Dermis blood vessel endothelial cell (primary cell): ENCODE data around the gene DNM1L. TPM values are rescaled to one million over a fixed set of nuclear protein-coding genes. Genes with fewer than 3 reads are reported as not detected.

Experiments used
- DNase-seq: peaks from one replicate; pipeline ENCODE4 v3.0.0; 2010
- total RNA-seq: library from RNA; depleted of rRNA; stranded (reverse); fragments of >200 nt; gene quantifications from 2 replicates; pipeline ENCODE4 v1.2.3, GENCODE V29; 2014

The DNM1L gene
- total RNA-seq: 88.0 and 119 TPM in 2 replicates

DNA sequence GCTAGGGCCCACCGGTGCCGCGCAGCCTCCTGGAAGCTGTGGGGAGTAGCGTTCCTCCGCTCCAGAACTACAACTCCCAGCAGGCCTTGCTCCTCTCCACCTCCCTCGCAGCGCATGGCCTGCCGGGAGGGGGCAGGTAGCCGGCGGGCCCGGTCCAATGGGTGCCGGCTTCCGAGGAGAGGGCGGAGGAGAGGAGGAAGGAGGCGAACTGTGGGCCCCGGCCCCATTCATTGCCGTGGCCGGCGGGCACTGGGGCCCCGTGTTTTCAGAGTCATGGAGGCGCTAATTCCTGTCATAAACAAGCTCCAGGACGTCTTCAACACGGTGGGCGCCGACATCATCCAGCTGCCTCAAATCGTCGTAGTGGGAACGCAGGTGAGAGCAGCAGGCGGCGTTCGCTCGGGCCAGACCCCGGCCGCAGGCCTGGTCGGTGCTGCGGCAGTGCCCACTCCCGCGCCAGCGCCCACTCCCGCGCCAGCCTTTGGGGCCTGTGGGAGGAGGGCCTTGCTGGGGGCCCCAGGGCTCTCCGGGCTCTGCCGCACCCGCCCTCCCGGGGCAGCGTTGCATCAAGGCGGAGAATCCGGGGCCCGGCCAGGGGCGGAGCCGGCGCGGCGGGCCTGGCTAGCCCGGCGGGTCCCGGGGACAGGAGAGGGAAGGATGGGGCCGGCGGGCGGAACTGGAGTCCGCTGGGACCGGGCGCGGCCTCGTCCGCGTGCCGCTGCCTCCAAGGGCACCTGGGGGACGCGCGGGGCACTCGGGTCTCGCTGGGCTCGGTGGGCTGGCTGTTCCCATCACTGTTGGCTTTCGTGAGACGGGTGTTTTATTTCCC lies at the start of gene DNM1L:
TSS of gene DNM1L (plus strand) at position 211 of the 829 bp plus-strand sequence. CDS start at position 274, 63 bp downstream.
- peak; percentile 97 for DNase-seq

GRCh38 chr12:32641287-32641901 lies 37.7 kb upstream of the DNM1L start:
- DNase-seq: no peak

GRCh38 chr12:32644431-32644830 lies 34.7 kb upstream of the DNM1L start:
- DNase-seq: no peak

DNA sequence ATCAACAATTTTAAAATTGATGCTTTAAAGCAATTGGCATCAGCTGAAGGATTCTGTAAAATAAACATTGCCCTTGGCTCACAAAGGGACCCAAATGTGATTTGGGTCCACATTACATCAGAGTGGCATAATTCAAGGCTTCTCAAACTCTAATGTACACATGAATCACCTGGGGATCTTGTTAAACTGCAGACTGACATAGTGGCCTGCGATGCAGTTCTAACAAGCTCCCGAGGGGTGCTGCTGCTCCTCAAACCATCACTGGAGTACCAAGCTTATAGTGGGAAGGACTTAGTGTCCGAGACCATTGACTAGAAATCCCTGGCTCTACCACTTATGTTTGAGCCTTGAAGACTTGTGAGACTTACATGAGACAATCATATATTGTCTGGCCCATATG lies 31.8 kb upstream of the DNM1L start:
- no peak for DNase-seq

DNA sequence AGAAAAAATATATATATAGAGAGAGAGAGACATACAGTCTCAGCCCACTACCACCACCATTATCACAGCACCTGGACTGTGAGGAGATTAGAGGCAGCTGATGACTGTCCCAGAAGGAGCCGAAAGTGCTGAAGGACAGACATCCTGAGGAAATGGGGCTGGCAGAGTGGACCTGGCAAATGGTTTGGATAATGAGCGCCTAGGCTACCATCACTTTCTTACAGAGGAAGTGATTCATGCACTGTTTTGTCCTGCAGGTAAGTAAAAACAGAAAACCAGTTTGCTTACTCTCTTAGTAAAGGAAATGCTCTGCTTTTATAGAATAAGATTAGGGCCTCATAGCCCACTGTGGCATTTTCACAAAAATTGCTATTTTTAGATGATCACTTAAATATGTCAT lies 28.6 kb upstream of the DNM1L start:
- peak; percentile 85 for DNase-seq

GRCh38 chr12:32651151-32651955 lies 27.7 kb upstream of the DNM1L start:
- no peak for DNase-seq

DNA sequence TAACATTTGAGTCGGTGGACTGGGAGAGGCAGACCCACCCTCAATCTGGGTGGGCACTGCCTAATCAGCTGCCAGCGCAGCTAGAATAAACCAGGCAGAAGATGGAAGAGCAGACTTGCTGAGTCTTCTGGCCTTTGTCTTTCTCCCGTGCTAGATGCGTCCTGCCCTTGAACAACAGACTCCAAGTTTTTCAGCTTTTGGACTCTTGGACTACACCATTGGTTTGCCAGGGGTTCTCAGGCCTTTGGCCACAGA lies 27.2 kb upstream of the DNM1L start:
- no peak for DNase-seq

DNA sequence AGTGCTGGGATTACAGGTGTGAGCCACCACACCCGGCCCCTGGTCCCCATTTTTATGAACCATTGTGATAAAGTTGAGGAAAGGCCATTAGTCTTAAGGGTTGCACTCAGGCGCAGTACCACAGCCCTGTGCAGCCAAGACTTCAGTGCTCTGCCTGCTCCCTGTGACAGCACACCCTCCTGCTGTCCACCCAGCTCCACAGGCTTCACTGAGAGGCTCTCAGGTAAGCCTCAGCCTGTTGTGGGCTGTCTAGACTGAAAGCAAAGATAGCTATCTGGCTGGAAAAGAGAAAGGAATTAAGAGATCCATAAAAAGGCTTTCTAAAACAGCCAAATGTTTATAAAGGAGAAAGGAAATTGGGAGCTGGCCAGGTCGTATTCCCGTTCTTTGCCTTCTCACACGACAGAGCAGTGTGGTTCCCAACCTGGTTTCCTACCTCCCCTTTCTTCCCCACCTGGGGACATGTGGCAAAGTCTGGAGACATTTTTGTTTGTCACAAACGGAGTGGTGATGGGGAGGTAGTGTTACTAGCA lies 19.1 kb upstream of the DNM1L start:
- no peak for DNase-seq

DNA sequence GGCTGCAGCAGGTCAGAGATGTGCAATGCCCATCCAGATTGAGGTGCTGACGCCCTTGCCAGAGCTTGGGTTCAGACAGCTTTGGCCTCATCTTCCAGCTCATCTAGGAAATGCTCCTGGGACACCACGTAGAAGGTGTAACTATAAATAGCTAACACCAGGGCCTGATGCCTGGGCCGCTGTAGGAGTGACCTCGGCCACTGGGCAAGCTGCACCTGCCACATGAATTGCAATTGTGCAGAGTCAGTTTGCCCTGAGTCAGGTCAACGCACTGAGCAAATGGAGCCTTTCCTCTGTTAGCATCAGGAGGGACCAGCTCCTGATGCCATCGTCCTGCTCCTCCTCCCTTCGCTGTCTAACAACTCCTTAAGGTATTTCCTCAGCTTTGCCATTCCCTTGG lies 17.4 kb upstream of the DNM1L start:
- no peak for DNase-seq

GRCh38 chr12:32662665-32663064 lies 16.4 kb upstream of the DNM1L start:
- no peak for DNase-seq

DNA sequence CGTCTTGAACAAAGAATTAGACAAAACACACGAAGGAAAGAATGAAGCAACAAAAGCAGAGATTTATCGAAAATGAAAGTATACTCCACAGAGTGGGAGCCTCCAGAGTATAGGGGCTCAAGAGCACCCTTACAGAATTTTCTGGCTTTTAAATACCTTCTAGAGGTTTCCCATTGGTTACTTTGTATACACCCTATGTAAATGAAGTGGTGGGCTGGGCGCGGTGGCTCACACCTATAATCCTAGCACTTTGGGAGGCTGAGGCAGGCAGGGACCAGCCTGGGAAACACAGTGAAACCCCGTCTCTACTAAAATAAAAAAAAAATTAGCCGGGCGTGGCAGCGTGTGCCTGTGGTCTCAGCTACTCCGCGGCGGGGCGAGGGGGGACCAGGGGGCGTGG lies 13.1 kb upstream of the DNM1L start:
- DNase-seq: no peak

- DNase-seq: no peak
These were observed 9.5 kb upstream of the DNM1L start for GRCh38 chr12:32669584-32669983.

DNA sequence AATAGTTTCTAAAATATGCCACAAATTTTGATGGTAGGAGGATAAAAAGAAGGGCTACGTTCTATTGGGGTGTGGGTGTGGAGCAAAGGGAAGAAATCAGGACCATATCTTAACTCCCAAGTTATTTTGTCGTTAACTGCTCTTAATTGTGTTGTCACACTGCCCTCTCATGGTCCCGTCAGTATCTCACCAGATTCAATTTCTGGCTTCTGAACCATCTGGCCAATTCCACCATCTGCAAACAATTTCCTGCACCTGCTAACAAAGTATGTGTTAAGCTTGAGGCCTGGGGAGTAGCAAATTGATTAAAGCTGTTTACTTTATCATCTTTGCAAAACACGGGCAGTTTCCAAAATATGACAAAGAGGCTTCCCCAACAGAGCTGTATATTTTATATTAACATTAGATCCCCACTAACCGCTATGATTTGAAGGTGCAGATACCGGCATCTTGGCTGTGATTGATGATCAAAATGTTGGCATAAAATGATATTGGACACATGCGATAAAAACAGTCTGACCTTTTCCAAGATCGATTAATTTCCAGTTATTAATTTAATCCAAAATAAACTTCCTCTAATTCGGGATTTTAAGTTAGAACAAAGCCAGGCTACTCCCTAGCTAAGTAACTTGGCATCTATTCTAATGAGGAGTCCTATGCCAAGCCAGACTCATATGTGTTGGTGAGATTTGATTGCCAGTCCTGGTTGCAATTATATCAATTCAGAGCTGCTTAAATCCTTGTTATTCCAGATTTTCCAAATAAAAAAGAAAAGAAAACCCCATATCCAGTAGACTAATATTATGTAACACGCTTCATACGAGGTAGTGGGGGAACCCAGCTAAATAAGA lies 6.9 kb upstream of the DNM1L start:
- DNase-seq: peak; percentile 92

DNA sequence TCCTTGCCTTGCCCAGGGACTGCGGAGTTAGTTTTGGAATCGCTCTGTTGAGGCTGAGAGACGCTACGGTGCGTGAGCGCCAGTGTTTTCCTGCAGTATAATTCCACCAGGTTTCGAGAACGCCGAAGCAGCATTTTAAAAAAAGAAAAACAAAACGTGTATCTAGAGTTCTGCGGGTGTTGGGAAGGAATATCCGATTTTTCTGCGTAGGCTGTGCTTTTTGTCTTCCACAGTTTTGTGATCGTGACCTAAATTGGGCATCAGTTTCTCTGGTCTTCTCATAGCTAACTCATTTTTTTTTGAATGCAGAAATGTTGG lies 778 bp downstream of the DNM1L start:
- DNase-seq: no peak

- no peak for DNase-seq
These were observed 1.7 kb downstream of the DNM1L start for GRCh38 chr12:32680787-32681186.

- DNase-seq: no peak
These were observed 2.2 kb downstream of the DNM1L start for GRCh38 chr12:32681272-32681671.

GRCh38 chr12:32686340-32686739 lies 7.2 kb downstream of the DNM1L start:
- no peak for DNase-seq

- DNase-seq: no peak
These were observed 9.7 kb downstream of the DNM1L start for GRCh38 chr12:32688786-32689185.

DNA sequence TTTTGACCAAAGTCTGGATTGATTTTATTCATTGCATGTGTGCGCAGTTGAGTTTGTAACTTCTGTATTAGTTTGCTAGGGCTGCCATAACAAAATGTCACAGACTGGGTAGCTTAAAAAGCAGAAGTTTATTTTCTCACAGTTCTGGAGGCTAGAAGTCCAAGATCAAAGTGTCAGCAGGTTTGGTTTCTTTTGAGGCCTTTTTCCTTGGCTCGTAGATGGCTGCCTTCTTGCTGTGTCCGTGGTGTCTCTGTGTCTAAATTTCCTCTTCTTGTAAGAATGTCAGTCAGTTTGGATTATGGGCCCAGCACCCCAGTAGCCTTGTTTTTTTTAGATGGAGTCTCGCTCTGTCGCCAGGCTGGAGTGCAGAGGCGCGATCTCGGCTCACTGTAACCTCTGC lies 11.8 kb downstream of the DNM1L start:
- no peak for DNase-seq

DNA sequence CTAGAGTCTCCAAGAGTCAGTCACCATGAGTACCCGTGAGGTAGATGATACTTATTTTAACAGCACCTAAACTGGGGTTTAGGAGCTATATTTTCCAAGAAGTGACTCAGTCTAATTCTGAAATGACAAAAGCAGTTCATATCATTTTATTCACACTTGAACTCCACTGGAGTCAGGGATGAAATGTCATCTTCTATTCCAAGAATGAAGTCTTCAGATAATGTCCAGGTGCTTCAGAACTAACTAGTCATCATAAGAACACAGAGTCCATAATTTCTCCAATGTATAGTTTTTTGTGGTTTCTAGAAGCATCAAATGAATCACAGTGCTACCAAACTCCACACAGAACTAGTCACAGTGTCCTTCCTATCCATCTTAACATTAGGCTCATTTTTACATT lies 13.3 kb downstream of the DNM1L start:
- no peak for DNase-seq

GRCh38 chr12:32693036-32693435 lies 13.9 kb downstream of the DNM1L start:
- DNase-seq: no peak

DNA sequence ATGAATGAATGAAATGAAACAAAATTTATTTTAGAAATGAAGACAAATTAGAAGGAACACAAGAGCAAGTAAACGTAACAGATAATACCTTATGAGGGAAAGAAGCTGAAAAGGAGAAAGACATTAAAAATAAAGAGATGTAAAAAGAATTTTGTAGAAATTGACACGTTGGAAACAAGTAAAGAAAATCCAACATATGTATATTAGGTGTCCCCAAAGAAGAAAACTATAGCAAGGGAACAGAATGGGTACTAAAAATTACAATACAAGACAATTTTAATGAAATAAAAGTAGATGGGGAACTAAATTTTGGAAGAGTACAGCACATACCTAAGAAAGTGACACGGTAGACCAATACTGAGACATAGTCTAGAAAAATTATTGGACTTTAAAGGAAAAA lies 16.7 kb downstream of the DNM1L start:
- DNase-seq: no peak

GRCh38 chr12:32697445-32697844 lies 18.3 kb downstream of the DNM1L start:
- DNase-seq: no peak
